GM19467 (cell line): ENCODE results near the gene ADORA1.

ENCODE experiments used
- ATAC-seq: cut with Tn5 transposase; IDR thresholded peaks from one replicate; pipeline ENCODE4 v1.9.1; 2021; ENCODE audit warnings: mild to moderate bottlenecking, moderate library complexity; ENCODE audit not compliant: unreplicated experiment

The ADORA1 gene

GRCh38 chr1:203093754-203094410 lies 33.6 kb upstream of the ADORA1 start:
- ATAC-seq: no peak

GRCh38 chr1:203095061-203095690 lies 32.4 kb upstream of the ADORA1 start:
- no peak for ATAC-seq

GRCh38 chr1:203096566-203096965 lies 31.0 kb upstream of the ADORA1 start:
- no peak for ATAC-seq

GRCh38 chr1:203097001-203097400 lies 30.5 kb upstream of the ADORA1 start:
- no peak for ATAC-seq

- no peak for ATAC-seq
Observed at GRCh38 chr1:203098445-203098844, 29.1 kb upstream of the ADORA1 start.

GRCh38 chr1:203098914-203099520 lies 28.5 kb upstream of the ADORA1 start:
- no peak for ATAC-seq

GRCh38 chr1:203099805-203100515 lies 27.6 kb upstream of the ADORA1 start:
- ATAC-seq: no peak

GRCh38 chr1:203100516-203100869 lies 27.0 kb upstream of the ADORA1 start:
- ATAC-seq: no peak

- ATAC-seq: no peak
Observed at GRCh38 chr1:203101813-203102634, 25.5 kb upstream of the ADORA1 start.

- no peak for ATAC-seq
Observed at GRCh38 chr1:203103216-203103615, 24.3 kb upstream of the ADORA1 start.

GRCh38 chr1:203103829-203104495 lies 23.6 kb upstream of the ADORA1 start:
- no peak for ATAC-seq

- no peak for ATAC-seq
Observed at GRCh38 chr1:203104789-203105390, 22.6 kb upstream of the ADORA1 start.

- no peak for ATAC-seq
Observed at GRCh38 chr1:203112475-203112874, 15.1 kb upstream of the ADORA1 start.

- no peak for ATAC-seq
Observed at GRCh38 chr1:203113308-203113707, 14.2 kb upstream of the ADORA1 start.

- ATAC-seq: no peak
Observed at GRCh38 chr1:203114202-203114601, 13.3 kb upstream of the ADORA1 start.

- no peak for ATAC-seq
Observed at GRCh38 chr1:203116091-203116820, 11.3 kb upstream of the ADORA1 start.

GRCh38 chr1:203117611-203118575 lies 9.6 kb upstream of the ADORA1 start:
- no peak for ATAC-seq
